Kidney capillary endothelial cell (primary cell): ENCODE results near the gene SMIM44.

Source experiments
- DNase-seq: peaks from one replicate; pipeline ENCODE4 v3.0.0-alpha.2; 2018; ENCODE audit warnings: low spot score

SMIM44 gene

DNA sequence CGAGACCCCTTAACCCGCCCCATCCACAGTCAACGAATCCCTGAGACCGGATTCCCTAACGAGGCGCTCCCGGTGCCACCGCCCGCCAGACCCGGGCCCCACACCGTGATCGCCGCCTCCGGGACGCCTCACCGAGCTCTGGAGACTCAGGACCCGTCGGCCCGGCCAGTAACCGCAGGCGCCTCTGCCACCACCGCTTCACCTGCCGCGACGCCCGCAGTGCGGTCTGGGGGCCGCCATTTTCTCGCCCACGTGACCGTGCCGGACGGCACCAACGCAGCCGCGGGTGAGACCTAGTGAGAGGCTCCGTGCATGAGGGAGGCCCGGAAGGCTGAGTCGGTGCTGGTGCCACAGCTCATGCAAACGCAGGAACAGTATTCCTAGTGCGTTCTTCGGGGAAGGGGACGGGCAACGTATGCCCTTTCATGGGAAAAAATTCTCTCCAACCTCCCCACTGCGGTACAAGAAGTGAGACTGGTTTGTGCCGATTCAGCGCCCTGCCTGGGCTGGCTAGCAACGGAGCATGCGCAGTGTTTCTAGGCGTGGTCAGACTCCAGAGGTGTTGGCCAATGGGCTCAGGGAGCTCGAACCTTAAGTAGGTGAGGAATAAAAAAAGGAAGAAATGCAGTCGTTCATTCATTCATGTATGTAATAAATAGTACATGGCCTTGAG, 17.3 kb upstream of the SMIM44 start, which contains the start of gene DOHH:
TSS of gene DOHH (minus strand) at position 246 of the 673 bp plus-strand sequence. CDS start 3,860 bp downstream, outside the sequence.
- DNase-seq: peak; percentile 92

DNA sequence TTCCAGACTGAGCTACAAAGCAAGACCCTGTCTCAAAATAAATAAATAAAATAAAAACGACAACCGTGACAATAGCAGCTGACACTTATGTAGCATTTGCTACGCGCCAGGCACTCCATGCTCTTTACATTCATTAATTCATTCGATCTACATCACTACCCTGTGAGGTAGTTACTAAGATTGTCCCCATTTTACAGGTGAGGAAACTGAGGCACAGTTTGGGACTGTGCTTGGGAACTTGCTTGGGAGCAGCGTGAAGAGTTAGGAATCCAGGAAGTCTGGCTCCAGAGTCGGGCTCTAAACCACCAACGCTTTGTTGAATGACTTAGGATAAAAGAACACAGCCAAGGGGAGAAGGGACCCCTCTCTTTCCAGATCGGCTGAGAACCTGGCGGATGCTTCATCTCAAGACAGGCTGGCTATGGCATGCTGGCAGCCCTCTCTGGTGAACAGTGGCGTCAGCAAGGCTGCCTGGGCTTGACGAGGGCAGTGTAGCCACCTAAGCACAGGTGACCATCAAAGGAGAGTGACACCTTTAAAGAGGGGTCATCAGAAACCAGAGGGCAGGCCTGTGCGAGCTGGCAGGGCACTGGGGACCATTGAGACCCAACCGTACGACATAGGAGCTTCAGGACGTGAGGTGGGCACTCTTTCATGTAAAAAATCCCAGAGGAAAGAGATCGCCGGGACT, 16.6 kb upstream of the SMIM44 start:
- no peak for DNase-seq

DNA sequence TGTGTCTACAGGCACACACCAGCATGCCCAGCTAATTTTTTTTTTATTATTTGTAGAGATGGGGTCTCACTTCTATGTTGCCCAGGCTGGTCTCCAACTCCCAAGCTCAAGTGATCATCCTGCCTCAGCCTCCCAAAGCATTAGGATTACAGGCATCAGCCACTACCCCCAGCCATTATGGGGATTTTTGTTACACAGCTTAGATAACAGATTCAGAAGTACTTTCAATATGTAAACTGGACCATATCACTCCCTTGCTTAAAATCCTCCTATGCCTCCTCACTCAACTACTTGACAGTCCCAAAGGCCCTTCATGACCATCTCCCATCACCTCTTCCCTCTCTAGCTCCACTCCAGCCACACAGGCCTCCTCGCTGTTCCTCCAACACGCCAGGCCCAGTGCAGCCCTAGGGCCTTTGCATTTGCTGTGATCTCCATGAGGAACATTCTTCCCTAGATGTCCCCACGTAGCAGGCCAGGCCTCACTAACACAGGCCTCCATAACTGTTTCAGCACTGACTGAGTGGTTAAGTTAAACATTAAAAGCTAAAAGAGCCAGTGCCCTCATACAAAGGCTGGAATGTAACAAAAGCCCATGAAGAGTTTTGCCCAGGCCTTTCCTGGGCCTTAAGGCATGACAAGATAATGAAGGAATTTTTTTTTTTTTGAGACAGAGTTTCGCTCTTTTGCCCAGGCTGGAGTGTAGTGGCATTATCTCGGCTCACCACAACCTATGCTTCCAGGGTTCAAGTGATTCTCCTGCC, 14.7 kb upstream of the SMIM44 start:
- DNase-seq: no peak

DNA sequence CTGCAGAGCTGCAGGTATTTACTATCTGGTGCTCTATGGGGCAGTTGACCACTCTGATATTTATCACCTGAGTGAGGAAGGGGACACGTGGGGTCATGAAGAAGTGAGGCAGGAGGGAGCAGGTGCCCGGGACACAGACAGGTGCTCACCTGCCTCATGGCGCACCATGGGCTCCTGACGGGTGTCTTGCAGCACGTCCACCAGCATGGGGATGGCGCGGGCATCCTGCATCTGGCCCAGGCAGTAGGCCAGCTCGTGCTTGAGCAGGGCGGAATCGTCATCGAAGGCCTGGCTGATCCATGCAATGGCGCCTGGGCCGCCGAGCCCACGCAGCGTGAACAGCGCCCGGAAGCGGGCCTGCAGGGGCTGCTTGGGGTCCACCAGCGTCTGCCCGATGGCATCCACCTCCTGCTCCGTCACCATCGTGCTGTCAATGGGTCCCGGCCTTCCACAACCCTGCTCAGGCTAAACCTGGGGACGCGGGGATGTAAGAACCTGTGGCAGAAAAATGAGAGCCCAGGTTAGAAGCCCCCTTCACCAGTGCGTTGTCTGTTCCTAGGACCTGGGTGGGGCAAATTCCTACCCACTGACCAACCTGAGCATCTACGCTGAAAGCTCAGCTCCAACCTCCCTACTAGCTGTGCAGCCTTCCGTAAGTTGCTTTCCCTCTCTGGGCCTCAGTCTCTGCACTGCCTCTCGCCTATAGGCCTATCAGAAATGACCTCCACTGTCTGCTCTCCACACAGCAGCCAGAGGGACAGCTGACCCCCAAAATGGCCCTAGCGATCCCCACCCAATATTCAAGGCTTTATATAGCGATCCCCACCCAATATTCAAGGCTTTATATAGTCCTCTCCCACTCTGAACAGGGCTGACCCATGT, 13.4 kb upstream of the SMIM44 start:
- no peak for DNase-seq

DNA sequence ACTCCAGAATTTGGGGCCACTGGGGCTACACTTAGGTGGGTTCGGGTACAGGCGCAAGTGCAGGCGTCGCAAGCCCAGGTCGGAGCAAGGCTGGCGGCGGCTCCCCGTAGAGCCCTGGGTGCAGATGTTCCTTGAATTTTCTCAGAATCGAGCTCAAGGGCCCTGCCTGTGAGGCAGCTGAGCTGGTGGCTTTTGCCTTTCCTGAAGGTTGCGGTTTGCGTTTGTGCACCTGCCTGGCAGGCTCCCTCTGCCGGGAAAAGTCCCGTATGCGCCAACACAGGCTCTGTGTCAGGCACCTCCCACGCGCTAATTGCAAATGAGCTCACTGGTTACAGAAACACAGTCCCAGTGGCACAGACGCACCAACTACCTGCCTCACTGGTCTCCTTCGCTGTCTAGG, 11.3 kb upstream of the SMIM44 start:
- DNase-seq: no peak

DNA sequence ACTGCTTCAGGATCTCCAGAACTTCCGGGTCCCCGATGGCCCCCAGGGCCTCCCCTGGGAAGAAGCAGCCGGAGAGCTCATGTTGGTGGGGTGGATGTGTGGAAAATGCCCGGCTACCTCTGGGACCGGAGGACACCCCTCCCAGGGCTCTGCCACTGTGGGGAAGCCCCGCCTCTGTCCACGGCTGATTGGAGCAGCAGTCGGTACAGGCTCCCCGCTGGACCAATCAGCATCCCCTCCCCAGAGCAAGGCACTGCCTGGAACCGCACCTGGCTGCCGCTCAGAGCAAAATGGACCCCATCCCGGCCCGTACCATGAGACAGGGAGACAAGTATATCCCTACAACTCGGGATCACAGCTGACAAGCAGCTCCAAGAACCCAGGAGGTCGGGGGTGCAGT, 10.8 kb upstream of the SMIM44 start:
- no peak for DNase-seq

DNA sequence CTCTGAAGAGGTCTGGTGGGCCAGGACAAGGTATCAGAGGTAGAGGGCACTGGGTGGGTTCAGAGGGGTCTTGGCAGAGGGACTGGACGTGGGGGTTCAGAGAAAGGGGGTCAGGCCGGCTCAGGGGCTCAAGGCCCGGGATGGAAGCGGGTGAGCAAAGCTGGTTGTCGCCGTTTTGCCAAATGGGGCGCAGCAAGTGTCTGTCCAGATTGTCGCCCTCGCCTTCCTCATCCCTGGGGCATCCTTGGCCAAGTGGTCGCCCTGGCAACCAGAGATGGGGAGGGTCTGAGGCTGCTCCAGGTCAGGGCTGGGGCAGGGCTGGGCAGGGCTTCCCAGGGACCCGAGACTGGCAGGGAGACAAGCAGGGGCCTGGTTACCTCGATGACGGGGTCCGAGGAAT, 10.4 kb upstream of the SMIM44 start:
- no peak for DNase-seq

DNA sequence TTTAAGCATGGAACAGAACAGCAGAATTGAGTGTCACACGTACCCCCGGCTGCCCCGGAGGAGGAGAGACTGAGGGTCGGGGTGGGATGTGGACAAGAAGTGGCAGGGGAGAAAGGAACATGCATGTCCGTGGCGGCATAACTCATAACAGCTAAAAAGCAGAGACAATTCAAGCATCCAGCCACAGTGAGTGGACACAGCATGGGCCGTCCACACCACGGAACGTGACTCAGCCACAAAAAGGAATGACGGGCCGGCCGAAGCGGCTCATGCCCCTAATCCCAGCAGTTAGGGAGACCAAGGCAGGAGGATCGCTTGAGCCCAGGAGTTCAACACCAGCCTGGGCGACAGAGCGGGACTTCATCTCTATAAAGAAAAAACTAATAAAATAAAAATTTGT, 9.7 kb upstream of the SMIM44 start:
- no peak for DNase-seq

DNA sequence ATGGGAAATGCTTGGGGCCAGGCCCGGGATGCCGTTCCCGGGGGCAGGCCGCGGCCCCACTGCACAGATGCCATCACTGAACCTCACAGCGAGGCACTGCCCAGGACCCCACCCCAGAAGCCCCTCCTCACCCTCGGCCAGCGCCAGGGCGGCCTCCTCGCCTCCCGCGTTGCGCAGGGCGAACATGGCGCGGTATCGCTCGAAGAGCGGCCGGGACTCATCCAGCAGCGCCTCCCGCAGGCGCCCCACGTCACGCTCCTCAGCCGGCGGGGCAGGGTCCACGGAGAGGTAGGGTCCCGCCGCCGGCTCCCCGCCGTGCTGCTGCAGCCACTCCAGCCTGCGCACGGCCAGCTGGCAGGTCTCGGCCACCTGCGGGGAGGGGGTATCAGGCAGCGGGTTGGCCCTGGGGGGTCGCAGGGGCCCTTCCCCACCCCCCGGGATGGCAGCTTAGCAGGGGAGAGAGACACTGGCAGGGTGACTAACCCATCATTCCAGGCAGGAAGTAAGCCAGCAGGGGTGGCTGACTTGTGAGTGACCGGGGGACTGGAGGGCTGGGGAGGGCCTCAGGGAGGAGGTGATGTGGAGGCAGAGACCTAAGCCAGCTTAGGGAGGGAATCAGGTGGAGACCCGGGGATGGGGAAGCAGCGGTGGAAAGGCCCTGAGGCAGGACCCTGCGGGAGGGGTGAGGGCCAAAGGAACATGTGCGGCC, 9.0 kb upstream of the SMIM44 start:
- no peak for DNase-seq

DNA sequence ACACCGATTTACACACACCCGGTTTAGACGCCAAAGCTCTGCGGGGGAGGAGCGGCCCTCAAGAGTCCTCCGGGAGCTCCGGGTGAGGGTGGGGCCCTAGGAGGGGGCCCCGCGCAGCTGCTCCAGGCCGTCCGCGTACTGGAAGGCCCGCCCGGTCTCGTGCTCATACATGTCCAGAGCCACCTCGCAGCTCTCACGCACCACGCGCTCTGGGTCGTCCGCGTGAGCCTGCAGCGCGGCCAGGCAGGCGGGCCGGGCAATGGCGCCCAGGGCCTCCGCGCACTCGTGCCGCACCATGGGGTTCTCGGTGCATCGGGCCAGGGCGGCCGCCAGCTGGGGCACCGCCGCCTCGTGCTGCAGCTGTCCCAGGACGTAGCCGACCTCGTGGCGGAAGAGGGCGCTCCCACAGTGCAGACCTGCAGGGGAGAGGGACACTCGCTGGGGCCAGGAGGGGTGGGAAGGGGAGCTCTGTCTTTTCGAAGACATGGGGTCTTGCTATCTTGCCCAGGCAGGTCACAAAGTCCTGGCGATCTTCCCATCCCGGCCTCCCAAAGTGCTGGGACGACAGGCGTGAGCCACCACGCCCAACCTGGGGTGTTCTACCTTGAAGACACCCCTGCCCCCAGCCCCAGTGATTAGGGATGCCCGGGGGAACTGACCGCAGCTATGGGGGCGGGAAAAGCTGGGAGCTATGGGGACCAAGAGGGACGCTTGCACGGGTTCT, 8.3 kb upstream of the SMIM44 start:
- DNase-seq: no peak

DNA sequence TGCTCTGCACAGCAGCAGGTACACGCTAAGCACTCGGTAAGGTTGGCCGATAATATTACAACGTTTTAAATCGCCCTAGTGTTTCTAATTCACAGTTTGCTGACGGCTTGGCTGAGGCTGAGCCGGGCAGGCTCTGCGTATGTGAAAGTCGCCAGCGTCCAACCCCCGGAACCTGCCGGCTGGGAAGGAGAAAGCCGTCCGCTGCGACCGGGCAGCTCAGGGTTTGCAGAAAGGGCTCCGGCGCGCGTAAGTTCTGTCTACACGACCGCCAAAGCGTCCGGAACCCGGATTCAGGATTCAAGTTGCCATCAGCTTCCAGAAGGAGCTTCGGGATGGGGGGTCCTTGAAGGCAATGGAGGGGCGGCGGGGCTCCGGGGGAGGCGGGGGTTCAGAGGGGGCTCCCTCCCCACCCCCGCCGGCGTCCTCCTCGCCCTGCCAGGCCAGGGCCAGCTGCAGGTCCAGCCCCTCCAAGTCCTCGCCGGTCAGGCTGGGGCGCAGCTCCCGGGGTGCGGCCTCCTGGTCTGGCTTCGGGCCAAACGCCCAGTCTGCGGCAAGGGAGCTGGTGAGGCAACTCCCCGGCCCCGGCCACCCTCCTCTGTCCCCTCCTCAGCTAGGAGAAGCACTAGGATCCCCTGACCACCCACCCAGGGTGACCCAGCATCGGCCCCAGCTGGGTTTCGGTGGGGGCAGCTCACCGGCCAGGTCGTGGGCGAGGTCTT, 575 bp downstream of the SMIM44 start:
- DNase-seq: no peak

DNA sequence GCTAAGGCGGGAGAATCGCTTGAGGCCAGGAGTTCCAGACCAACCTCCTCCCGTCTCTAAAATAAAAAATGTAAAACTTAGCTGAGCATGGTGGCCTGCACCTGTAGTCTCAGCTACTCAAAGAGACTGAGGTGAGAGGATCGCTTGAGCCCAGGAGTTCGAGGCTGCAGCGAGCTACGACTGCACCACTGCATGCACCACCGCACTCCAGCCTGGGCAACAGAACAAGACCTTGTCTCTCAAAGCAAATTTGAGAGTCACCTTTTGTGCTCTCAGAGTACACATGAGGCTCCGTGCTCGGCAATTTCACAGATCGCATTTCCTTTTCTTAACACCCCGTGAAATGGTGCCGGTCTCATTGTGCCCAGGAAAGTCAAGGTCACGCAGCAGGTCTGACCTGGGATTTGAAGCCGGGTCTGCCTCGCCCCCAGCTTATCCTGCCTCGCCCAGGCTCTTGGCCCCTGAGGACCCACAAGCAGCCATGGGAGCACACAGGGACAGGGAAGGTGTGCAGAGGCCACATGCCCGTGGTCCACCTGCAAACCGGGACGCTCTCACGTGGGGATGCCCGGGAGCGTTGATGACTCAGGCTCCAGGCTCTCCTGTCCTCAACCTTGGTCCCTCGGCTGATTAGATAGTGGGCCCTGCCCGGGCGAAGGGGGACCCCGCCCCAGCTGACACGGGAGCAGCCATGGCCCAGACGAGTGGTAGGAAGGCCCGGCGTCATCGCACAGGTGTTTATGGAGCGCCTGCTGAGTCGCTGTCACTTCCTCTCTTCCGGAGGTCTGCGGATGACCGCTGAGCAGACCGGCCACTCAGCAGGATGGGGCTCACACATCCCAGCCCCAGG, 1.8 kb downstream of the SMIM44 start:
- no peak for DNase-seq

DNA sequence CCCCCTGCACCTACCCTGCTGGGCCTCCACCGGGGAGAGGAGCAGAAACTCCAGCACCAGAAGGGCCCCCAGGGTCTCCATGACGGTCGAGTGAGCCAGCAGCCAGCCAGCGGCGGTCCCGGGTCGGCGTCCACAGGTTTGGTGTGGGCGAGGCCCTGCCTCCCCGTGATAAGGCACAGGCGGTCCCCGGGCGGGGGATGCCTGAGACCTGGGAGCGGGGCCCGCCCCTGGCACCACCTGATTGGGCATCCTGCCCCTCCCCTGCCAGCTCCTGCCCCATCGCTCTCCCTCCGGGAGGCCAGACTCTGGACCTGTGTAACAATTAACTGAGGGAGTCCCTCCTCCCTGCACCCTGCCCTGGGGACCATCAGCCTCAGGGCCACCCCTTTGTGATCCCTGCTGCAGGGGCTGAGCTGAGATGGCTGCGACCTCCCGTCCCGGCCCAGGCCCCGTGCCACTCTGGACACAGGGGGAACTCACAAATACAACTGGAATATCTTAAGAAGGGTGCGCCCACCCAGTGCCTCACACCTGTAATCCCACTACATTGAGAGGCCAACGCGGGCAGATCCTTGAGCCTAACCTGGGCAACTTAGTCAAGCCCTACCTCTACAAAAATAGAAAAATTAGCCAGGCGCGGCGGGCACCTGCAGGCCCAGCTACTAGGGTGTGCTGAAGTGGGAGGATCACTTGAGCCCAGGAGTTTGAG, 2.7 kb downstream of the SMIM44 start, which contains the start of gene SMIM24:
TSS of gene SMIM24 (minus strand) at position 143 of the 709 bp plus-strand sequence. CDS start at position 81, 62 bp downstream.
- DNase-seq: no peak

DNA sequence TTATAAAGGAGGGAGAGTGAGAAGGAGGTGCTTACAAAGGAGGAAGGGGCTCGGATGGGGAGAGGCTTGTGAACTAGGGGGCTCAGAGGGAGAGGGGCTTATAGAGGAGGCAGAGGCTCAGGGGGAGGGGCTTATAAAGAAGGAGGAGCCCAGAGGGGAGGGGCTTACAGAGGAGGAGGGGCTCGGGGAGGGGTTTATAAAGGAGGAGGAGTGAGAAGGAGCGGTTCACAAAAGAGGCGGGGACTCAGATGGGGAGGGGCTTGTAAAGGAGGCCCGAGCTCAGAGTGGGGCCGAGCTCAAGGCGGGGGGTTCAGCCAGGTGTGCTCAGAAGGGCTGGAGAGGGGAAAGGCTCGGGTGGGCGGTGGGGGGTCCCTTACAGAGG, 3.4 kb downstream of the SMIM44 start:
- no peak for DNase-seq

DNA sequence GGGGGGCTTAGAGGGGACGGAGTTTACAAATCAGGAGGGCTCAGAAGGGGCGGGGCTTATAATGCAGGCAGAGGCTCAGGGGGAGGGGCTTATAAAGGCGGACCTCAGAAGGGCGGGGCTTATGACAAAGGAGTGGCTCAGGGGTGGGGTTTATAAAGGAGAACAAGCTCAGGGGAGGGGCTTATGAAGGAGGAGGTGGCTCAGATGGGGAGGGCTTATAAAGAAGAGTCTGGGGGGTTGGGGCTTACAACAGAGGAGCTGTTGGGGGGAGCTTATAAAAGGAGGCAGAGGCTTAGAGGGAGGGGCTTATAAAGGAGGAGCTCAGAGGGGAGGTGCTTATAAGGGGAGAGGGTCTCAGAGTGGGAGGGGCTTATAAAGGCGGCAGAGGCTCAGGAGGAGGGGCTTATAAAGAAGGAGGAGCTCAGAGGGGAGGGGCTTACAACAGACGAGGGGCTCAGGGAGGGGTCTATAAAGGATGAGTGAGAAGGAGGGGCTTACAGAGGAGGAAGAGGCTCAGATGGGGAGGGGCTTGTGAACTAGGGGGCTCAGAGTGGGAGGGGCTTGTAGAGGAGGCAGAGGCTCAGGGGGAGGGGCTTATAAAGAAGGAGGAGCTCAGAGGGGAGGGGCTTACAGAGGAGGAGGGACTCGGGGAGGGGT, 3.9 kb downstream of the SMIM44 start:
- no peak for DNase-seq

DNA sequence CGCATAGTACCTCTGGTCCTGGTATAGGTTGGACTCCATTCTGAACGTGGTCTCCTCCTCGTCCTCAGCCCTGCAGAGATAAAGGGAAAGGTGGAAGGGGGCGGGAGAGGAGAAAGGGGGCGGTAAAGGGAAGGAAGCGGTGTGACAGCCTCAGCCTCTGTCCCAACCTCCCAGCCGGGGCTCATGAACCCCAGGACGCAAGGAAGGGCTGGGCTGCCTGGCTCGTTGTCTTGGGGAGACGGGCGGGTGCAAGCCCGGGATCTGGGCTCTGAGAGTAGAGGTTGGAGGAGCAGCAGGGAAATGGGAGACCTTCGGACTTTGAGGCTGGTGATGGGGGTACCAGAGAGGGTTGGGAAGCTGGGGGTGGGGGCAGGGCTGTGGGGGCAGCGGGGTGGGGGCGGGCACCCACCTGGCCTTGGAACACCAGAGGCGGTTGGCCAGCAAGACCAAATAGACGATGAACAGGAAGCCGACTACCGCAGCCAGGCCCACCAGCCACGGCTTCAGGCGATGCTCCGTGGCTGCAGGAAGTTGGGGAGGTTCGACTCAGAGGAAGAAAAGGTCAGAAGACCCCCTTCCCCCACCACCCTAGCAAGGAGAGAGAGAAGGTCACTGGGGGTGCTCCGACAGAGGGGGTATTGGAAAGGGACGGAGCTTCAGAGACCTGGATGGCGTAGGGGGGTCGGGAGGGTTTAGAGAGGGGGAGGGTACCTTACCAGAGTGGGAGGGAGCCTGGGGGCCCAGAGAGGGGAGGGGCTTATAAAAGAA, 4.6 kb downstream of the SMIM44 start:
- DNase-seq: no peak

DNA sequence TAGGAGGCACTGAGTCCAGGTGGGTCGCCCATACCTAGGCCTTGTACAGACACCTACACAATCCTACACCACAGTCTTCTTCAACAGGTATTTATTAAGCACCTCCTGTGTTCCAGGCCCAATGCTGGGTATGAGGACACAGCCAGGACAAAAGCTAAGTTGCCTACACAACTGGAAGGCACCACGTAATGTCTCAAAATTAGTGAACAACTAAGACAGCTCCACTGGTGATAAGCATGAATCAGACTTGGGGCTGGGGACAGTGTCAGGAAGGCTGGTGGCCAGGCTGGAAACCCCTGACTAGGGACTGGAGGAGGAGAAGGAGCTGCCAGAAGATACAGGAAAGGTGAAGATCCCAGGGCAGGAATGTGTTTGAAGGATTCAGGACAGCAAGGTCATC, 5.3 kb downstream of the SMIM44 start:
- no peak for DNase-seq
